ENCODE data around the gene RNF26.

RNF26 gene

GRCh38 chr11:119334174-119334930, at the start of gene RNF26:
RNF26 (plus strand) TSS chr11:119334527; CDS start chr11:119335123, 596 bp downstream.
- peaks cover 12 to 45% of the 10 kb centered on the region in 2 donors for H3K4me1 ChIP-seq (ENCODE audit: control insufficient read depth in 1 of 2, insufficient read depth in 2 of 2, low read length in 2 of 2)
- no peaks in the 10 kb centered on the region for H3K9me3 ChIP-seq (ENCODE audit: control insufficient read depth in 1 of 2, low read length in 2 of 2)
- peak within 1 kb of the TSS; percentile 81 to 86 for H3K4me3 ChIP-seq (ENCODE audit: low read depth in 1 of 2, low read length in 2 of 2)
- H3K36me3 ChIP-seq (ENCODE audit: control insufficient read depth in 1 of 2, insufficient read depth in 2 of 2, low read length in 2 of 2): no peaks in the 10 kb centered on the region
- no peaks in the 10 kb centered on the region for H3K27me3 ChIP-seq (ENCODE audit: low read depth, low read length)
- H3K27ac ChIP-seq (ENCODE audit: low read length): peak within 1 kb of the TSS; percentile 76

GRCh38 chr11:119285431-119285830, 48.9 kb upstream of the RNF26 start:
- H3K4me3 ChIP-seq (ENCODE audit: low read depth in 1 of 2, low read length in 2 of 2): no peak overlapping the region
- H3K36me3 ChIP-seq (ENCODE audit: control insufficient read depth in 1 of 2, insufficient read depth in 2 of 2, low read length in 2 of 2): peaks cover 13 to 43% of the 10 kb centered on the region in 2 donors
- H3K27me3 ChIP-seq (ENCODE audit: low read depth, low read length): no peaks in the 10 kb centered on the region
- H3K9me3 ChIP-seq (ENCODE audit: control insufficient read depth in 1 of 2, low read length in 2 of 2): no peaks in the 10 kb centered on the region
- H3K4me1 ChIP-seq (ENCODE audit: control insufficient read depth in 1 of 2, insufficient read depth in 2 of 2, low read length in 2 of 2): peaks cover 0 to 10% of the 10 kb centered on the region in 2 donors
- H3K27ac ChIP-seq (ENCODE audit: low read length): no peak overlapping the region

- no peaks in the 10 kb centered on the region for H3K27me3 ChIP-seq (ENCODE audit: low read depth, low read length)
- no peak overlapping the region for H3K27ac ChIP-seq (ENCODE audit: low read length)
- peaks cover 0 to 7% of the 10 kb centered on the region in 2 donors for H3K9me3 ChIP-seq (ENCODE audit: control insufficient read depth in 1 of 2, low read length in 2 of 2)
- H3K36me3 ChIP-seq (ENCODE audit: control insufficient read depth in 1 of 2, insufficient read depth in 2 of 2, low read length in 2 of 2): peaks cover 13 to 45% of the 10 kb centered on the region in 2 donors
- no peak overlapping the region for H3K4me3 ChIP-seq (ENCODE audit: low read depth in 1 of 2, low read length in 2 of 2)
- H3K4me1 ChIP-seq (ENCODE audit: control insufficient read depth in 1 of 2, insufficient read depth in 2 of 2, low read length in 2 of 2): peaks cover 0 to 10% of the 10 kb centered on the region in 2 donors
Observed at GRCh38 chr11:119288219-119288618, 46.1 kb upstream of the RNF26 start.

- peaks cover 0 to 7% of the 10 kb centered on the region in 2 donors for H3K9me3 ChIP-seq (ENCODE audit: control insufficient read depth in 1 of 2, low read length in 2 of 2)
- H3K27me3 ChIP-seq (ENCODE audit: low read depth, low read length): no peaks in the 10 kb centered on the region
- H3K36me3 ChIP-seq (ENCODE audit: control insufficient read depth in 1 of 2, insufficient read depth in 2 of 2, low read length in 2 of 2): peaks cover 6 to 31% of the 10 kb centered on the region in 2 donors
- no peaks in the 10 kb centered on the region for H3K4me1 ChIP-seq (ENCODE audit: control insufficient read depth in 1 of 2, insufficient read depth in 2 of 2, low read length in 2 of 2)
- H3K27ac ChIP-seq (ENCODE audit: low read length): no peak overlapping the region
- H3K4me3 ChIP-seq (ENCODE audit: low read depth in 1 of 2, low read length in 2 of 2): no peak overlapping the region
Observed at GRCh38 chr11:119290894-119291497, 43.3 kb upstream of the RNF26 start.

GRCh38 chr11:119293461-119293860, 40.9 kb upstream of the RNF26 start:
- Histone ChIP-seq H3K27me3 (ENCODE audit: low read depth, low read length) (no peaks in the 10 kb centered on the region), H3K36me3 (ENCODE audit: control insufficient read depth in 1 of 2, insufficient read depth in 2 of 2, low read length in 2 of 2) (peaks cover 19 to 29% of the 10 kb centered on the region in 2 donors), H3K9me3 (ENCODE audit: control insufficient read depth in 1 of 2, low read length in 2 of 2) (peaks cover 0 to 7% of the 10 kb centered on the region in 2 donors), H3K4me3 (ENCODE audit: low read depth in 1 of 2, low read length in 2 of 2) (no peak overlapping the region), H3K4me1 (ENCODE audit: control insufficient read depth in 1 of 2, insufficient read depth in 2 of 2, low read length in 2 of 2) (peaks cover 0 to 11% of the 10 kb centered on the region in 2 donors), H3K27ac (ENCODE audit: low read length) (no peak overlapping the region)

- Histone ChIP-seq H3K4me3 (ENCODE audit: low read depth in 1 of 2, low read length in 2 of 2) (no peak overlapping the region), H3K27me3 (ENCODE audit: low read depth, low read length) (no peaks in the 10 kb centered on the region), H3K4me1 (ENCODE audit: control insufficient read depth in 1 of 2, insufficient read depth in 2 of 2, low read length in 2 of 2) (peaks cover 0 to 28% of the 10 kb centered on the region in 2 donors), H3K36me3 (ENCODE audit: control insufficient read depth in 1 of 2, insufficient read depth in 2 of 2, low read length in 2 of 2) (peaks cover 34 to 39% of the 10 kb centered on the region in 2 donors), H3K27ac (ENCODE audit: low read length) (no peak overlapping the region), H3K9me3 (ENCODE audit: control insufficient read depth in 1 of 2, low read length in 2 of 2) (peaks cover 0 to 7% of the 10 kb centered on the region in 2 donors)
Observed at GRCh38 chr11:119295178-119295577, 39.1 kb upstream of the RNF26 start.

GRCh38 chr11:119297938-119298337, 36.4 kb upstream of the RNF26 start:
- Histone ChIP-seq H3K27me3 (ENCODE audit: low read depth, low read length) (no peaks in the 10 kb centered on the region), H3K27ac (ENCODE audit: low read length) (no peak overlapping the region), H3K4me1 (ENCODE audit: control insufficient read depth in 1 of 2, insufficient read depth in 2 of 2, low read length in 2 of 2) (peaks cover 0 to 37% of the 10 kb centered on the region in 2 donors), H3K4me3 (ENCODE audit: low read depth in 1 of 2, low read length in 2 of 2) (no peak overlapping the region), H3K9me3 (ENCODE audit: control insufficient read depth in 1 of 2, low read length in 2 of 2) (no peaks in the 10 kb centered on the region), H3K36me3 (ENCODE audit: control insufficient read depth in 1 of 2, insufficient read depth in 2 of 2, low read length in 2 of 2) (peaks cover 46 to 59% of the 10 kb centered on the region in 2 donors)

GRCh38 chr11:119298726-119299125, 35.6 kb upstream of the RNF26 start:
- H3K36me3 ChIP-seq (ENCODE audit: control insufficient read depth in 1 of 2, insufficient read depth in 2 of 2, low read length in 2 of 2): peaks cover 53 to 67% of the 10 kb centered on the region in 2 donors
- H3K9me3 ChIP-seq (ENCODE audit: control insufficient read depth in 1 of 2, low read length in 2 of 2): no peaks in the 10 kb centered on the region
- no peak overlapping the region for H3K4me3 ChIP-seq (ENCODE audit: low read depth in 1 of 2, low read length in 2 of 2)
- peak overlapping the region; percentile 35 for H3K27ac ChIP-seq (ENCODE audit: low read length)
- H3K4me1 ChIP-seq (ENCODE audit: control insufficient read depth in 1 of 2, insufficient read depth in 2 of 2, low read length in 2 of 2): peaks cover 0 to 37% of the 10 kb centered on the region in 2 donors
- no peaks in the 10 kb centered on the region for H3K27me3 ChIP-seq (ENCODE audit: low read depth, low read length)

- Histone ChIP-seq H3K4me3 (ENCODE audit: low read depth in 1 of 2, low read length in 2 of 2) (no peak overlapping the region), H3K4me1 (ENCODE audit: control insufficient read depth in 1 of 2, insufficient read depth in 2 of 2, low read length in 2 of 2) (peaks cover 0 to 37% of the 10 kb centered on the region in 2 donors), H3K9me3 (ENCODE audit: control insufficient read depth in 1 of 2, low read length in 2 of 2) (no peaks in the 10 kb centered on the region), H3K36me3 (ENCODE audit: control insufficient read depth in 1 of 2, insufficient read depth in 2 of 2, low read length in 2 of 2) (peaks cover 57 to 73% of the 10 kb centered on the region in 2 donors), H3K27me3 (ENCODE audit: low read depth, low read length) (no peaks in the 10 kb centered on the region), H3K27ac (ENCODE audit: low read length) (no peak overlapping the region)
Observed at GRCh38 chr11:119299416-119299815, 34.9 kb upstream of the RNF26 start.

- Histone ChIP-seq H3K4me1 (ENCODE audit: control insufficient read depth in 1 of 2, insufficient read depth in 2 of 2, low read length in 2 of 2) (peaks cover 0 to 37% of the 10 kb centered on the region in 2 donors), H3K27me3 (ENCODE audit: low read depth, low read length) (no peaks in the 10 kb centered on the region), H3K27ac (ENCODE audit: low read length) (peak overlapping the region; percentile 3), H3K36me3 (ENCODE audit: control insufficient read depth in 1 of 2, insufficient read depth in 2 of 2, low read length in 2 of 2) (peaks cover 62 to 73% of the 10 kb centered on the region in 2 donors), H3K9me3 (ENCODE audit: control insufficient read depth in 1 of 2, low read length in 2 of 2) (no peaks in the 10 kb centered on the region), H3K4me3 (ENCODE audit: low read depth in 1 of 2, low read length in 2 of 2) (no peak overlapping the region)
Observed at GRCh38 chr11:119300198-119300964, 33.9 kb upstream of the RNF26 start.

GRCh38 chr11:119303227-119303718, 31.1 kb upstream of the RNF26 start:
- peaks cover 55 to 57% of the 10 kb centered on the region in 2 donors for H3K36me3 ChIP-seq (ENCODE audit: control insufficient read depth in 1 of 2, insufficient read depth in 2 of 2, low read length in 2 of 2)
- no peaks in the 10 kb centered on the region for H3K27me3 ChIP-seq (ENCODE audit: low read depth, low read length)
- no peaks in the 10 kb centered on the region for H3K9me3 ChIP-seq (ENCODE audit: control insufficient read depth in 1 of 2, low read length in 2 of 2)
- peaks cover 0 to 35% of the 10 kb centered on the region in 2 donors for H3K4me1 ChIP-seq (ENCODE audit: control insufficient read depth in 1 of 2, insufficient read depth in 2 of 2, low read length in 2 of 2)
- H3K4me3 ChIP-seq (ENCODE audit: low read depth in 1 of 2, low read length in 2 of 2): no peak overlapping the region
- H3K27ac ChIP-seq (ENCODE audit: low read length): no peak overlapping the region

All from muscle layer of duodenum (tissue), 2 donors.